ENCODE results near the gene DAO.

The DAO gene

DNA sequence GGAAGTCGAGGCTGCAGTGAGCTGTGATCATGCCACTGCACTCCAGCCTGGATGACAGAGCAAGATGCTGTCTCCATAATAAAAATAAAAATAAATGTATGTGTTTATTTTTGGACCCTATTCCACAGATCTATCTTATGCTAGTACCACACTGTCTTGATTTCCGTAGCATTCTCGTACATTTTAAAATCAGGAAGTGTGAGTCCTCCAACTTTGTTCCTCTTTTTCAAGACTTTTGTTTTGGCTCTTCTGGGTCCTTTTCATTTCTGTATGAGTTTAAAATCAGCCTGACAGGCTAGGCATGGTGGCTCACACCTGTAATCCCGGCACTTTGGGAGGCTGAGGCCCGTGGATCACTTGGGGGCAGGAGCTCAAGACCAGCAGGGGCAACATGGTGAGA is 25.8 kb downstream of the DAO start:
- H3K9me2 ChIP-seq (replicated peaks; ENCODE audit: low read depth, low read length) = no peaks in the 10 kb centered on the region
- no peak overlapping the region for H3K4me2 ChIP-seq (ENCODE audit: low read depth, low read length, poor library complexity, severe bottlenecking)
- no peaks in the 10 kb centered on the region for H4K20me1 ChIP-seq (ENCODE audit: insufficient read depth, low read length, poor library complexity, severe bottlenecking)
- no peak overlapping the region for H2AFZ ChIP-seq (ENCODE audit: low read length)
- no peaks in the 10 kb centered on the region for H3K27me3 ChIP-seq (ENCODE audit: insufficient read depth, low read length, poor library complexity, severe bottlenecking)
- no peak for TF ChIP-seq EZH2phosphoT487 (IDR thresholded peaks at IDR 0.05; ENCODE audit: borderline replicate concordance)
- TF ChIP-seq, protein P1, sequence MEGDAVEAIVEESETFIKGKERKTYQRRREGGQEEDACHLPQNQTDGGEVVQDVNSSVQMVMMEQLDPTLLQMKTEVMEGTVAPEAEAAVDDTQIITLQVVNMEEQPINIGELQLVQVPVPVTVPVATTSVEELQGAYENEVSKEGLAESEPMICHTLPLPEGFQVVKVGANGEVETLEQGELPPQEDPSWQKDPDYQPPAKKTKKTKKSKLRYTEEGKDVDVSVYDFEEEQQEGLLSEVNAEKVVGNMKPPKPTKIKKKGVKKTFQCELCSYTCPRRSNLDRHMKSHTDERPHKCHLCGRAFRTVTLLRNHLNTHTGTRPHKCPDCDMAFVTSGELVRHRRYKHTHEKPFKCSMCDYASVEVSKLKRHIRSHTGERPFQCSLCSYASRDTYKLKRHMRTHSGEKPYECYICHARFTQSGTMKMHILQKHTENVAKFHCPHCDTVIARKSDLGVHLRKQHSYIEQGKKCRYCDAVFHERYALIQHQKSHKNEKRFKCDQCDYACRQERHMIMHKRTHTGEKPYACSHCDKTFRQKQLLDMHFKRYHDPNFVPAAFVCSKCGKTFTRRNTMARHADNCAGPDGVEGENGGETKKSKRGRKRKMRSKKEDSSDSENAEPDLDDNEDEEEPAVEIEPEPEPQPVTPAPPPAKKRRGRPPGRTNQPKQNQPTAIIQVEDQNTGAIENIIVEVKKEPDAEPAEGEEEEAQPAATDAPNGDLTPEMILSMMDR (conservative IDR thresholded peaks at IDR 0.05; ENCODE audit: low read length) = no peak
- H3K36me3 ChIP-seq (ENCODE audit: insufficient read depth, low read length) = no peaks in the 10 kb centered on the region
- H3K4me1 ChIP-seq (ENCODE audit: insufficient read depth, low read length, poor library complexity, severe bottlenecking) = no peaks in the 10 kb centered on the region
- no peak overlapping the region for H3K9ac ChIP-seq (ENCODE audit: low read depth, low read length, poor library complexity, severe bottlenecking)
- no peaks in the 10 kb centered on the region for H3K79me2 ChIP-seq (ENCODE audit: insufficient read depth, low read length)
- H3F3A ChIP-seq (ENCODE audit: low read depth) = no peaks in the 10 kb centered on the region
- no peak overlapping the region for H3K4me3 ChIP-seq (ENCODE audit: low read length, poor library complexity, severe bottlenecking)
- no peaks in the 10 kb centered on the region for H3K9me3 ChIP-seq (ENCODE audit: insufficient read depth, low read depth, low read length)

DNA sequence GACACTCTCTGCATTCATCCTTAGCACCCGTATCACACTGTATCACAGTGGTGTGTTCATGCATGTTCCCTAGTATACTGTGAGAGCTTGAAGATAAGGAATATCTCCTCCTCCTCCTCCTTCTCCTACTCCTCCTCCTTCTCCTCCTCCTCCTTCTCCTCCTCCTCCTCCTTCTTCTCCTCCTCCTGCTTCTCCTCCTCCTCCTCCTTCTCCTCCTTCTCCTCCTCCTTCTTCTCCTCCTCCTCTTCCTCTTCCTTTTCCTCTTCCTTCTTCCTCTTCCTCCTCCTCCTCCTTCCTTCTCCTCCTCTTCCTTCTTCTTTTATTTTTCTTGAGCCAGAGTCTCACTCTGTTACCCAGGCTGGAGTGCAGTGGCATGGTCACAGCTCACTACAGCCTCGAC is 27.1 kb downstream of the DAO start:
- Histone ChIP-seq H3K9ac (ENCODE audit: low read depth, low read length, poor library complexity, severe bottlenecking) (no peak overlapping the region), H3K27me3 (ENCODE audit: insufficient read depth, low read length, poor library complexity, severe bottlenecking) (no peaks in the 10 kb centered on the region), H4K20me1 (ENCODE audit: insufficient read depth, low read length, poor library complexity, severe bottlenecking) (no peaks in the 10 kb centered on the region), H3K4me2 (ENCODE audit: low read depth, low read length, poor library complexity, severe bottlenecking) (no peak overlapping the region), H3F3A (ENCODE audit: low read depth) (no peaks in the 10 kb centered on the region), H3K4me3 (ENCODE audit: low read length, poor library complexity, severe bottlenecking) (no peak overlapping the region), H3K36me3 (ENCODE audit: insufficient read depth, low read length) (no peaks in the 10 kb centered on the region), H3K79me2 (ENCODE audit: insufficient read depth, low read length) (no peaks in the 10 kb centered on the region), H3K4me1 (ENCODE audit: insufficient read depth, low read length, poor library complexity, severe bottlenecking) (no peaks in the 10 kb centered on the region), H3K9me2 (replicated peaks; ENCODE audit: low read depth, low read length) (no peaks in the 10 kb centered on the region), H2AFZ (ENCODE audit: low read length) (no peak overlapping the region), H3K9me3 (ENCODE audit: insufficient read depth, low read depth, low read length) (no peaks in the 10 kb centered on the region)
- TF ChIP-seq, protein P1 (conservative IDR thresholded peaks at IDR 0.05; ENCODE audit: low read length) = no peak
- no peak for TF ChIP-seq EZH2phosphoT487 (IDR thresholded peaks at IDR 0.05; ENCODE audit: borderline replicate concordance)

DNA sequence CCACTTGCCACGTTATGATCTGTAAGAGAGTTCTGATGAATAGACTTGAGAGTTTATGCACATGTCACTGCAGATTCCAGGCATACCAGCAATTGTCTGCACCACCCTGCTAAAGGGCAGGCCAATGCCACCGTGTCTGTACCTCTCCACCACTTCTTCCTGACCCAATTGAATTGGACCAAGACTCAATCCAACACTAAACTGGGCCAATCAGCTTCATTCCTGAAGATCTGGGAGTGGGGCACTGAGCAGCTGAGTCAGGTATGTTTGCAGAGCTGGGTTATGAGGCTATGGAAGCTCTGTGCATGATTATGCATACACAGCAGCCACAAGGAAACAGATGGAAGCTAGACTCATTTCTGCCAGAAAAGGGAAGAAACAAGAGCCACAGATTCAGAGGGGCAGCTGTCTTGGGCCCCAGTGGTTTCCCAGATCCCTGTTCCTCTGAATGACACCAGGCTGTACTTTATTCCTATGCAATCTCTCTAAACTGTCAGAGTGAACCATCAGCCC is 28.0 kb downstream of the DAO start:
- Histone ChIP-seq H3K9me2 (replicated peaks; ENCODE audit: low read depth, low read length) (no peaks in the 10 kb centered on the region), H3K9ac (ENCODE audit: low read depth, low read length, poor library complexity, severe bottlenecking) (no peak overlapping the region), H3F3A (ENCODE audit: low read depth) (no peaks in the 10 kb centered on the region), H3K79me2 (ENCODE audit: insufficient read depth, low read length) (no peaks in the 10 kb centered on the region), H3K36me3 (ENCODE audit: insufficient read depth, low read length) (no peaks in the 10 kb centered on the region), H3K4me1 (ENCODE audit: insufficient read depth, low read length, poor library complexity, severe bottlenecking) (no peaks in the 10 kb centered on the region), H3K9me3 (ENCODE audit: insufficient read depth, low read depth, low read length) (no peaks in the 10 kb centered on the region), H3K27me3 (ENCODE audit: insufficient read depth, low read length, poor library complexity, severe bottlenecking) (no peaks in the 10 kb centered on the region), H2AFZ (ENCODE audit: low read length) (no peak overlapping the region), H3K4me3 (ENCODE audit: low read length, poor library complexity, severe bottlenecking) (no peak overlapping the region), H4K20me1 (ENCODE audit: insufficient read depth, low read length, poor library complexity, severe bottlenecking) (no peaks in the 10 kb centered on the region), H3K4me2 (ENCODE audit: low read depth, low read length, poor library complexity, severe bottlenecking) (no peak overlapping the region)
- TF ChIP-seq, protein P1 (conservative IDR thresholded peaks at IDR 0.05; ENCODE audit: low read length) = no peak
- no peak for TF ChIP-seq EZH2phosphoT487 (IDR thresholded peaks at IDR 0.05; ENCODE audit: borderline replicate concordance)

All from Loucy (cell line).